CD4-positive, alpha-beta T cell treated with Interleukin-17A for 4 hours (primary cell): ENCODE data around the gene SRGAP2.
"Not testable (repeated sequence)": the region's sequence is repeated elsewhere in the genome, so short reads cannot be mapped to it uniquely, and the experiment has no call there.

ENCODE experiments used
- DNase-seq: peaks from one replicate; pipeline ENCODE4 v3.0.0-alpha.2; 2020; ENCODE audit warnings: mixed read lengths

Gene SRGAP2

GRCh38 chr1:206252680-206253335 is 49.5 kb downstream of the SRGAP2 start:
- DNase-seq, result not testable (repeated sequence)
